ENCODE data around the gene RBFOX2. TPM values are rescaled to one million over a fixed set of nuclear protein-coding genes. Genes with fewer than 3 reads are reported as not detected.

RBFOX2 gene
- total and polyA plus RNA-seq, 2 donors (not counting 3 experiments of a cell fraction or from before 2014, with no cell fraction given): 125 to 142 TPM

DNA sequence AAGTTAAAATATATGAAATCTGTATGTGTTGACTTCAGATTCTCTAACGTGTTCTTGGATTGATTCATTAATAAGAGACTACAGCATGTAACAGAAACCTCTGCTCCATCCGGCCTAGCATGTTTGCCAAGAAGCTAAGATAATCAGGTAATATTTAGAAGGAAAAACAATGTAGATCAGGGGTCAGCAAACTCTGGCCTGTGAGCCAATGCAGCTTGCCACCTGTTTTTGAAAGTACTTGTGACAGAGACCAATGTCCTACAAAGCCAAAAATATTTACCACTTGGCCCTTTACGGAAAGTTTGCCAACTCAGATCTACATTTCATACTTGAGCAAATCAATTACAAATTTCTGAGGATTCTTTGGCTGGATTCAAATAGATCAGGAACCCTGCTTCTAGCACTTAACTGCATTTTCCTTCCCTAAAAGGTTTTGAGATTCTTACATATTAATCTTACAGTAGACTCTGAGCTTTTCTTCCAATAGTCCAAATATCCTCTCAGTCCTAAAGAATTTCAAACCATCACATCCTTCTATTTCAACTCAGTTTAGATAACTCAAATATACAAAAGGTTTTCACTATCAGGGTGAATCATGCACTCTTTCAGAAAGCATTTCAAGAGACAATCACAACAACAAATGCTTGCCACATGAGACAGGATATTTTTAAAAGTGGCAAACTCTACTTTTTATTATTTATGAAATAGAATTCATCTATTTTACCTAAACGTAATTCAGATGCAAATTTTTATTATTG is 281.5 kb downstream of the RBFOX2 start:
- CTCF ChIA-PET: interaction anchor here (1.1 kb wide), 1 partner anchor 96 kb away, joined by 3 read pairs; no protein-coding TSS in a partner anchor
- POLR2A ChIA-PET: no interaction called here
- Histone ChIP-seq H3K9me3 (replicated peaks; ENCODE audit: control insufficient read depth, insufficient read depth, low read length) (no peaks in the 10 kb centered on the region), H3K9me1 (replicated peaks; ENCODE audit: control insufficient read depth, extremely low read depth, insufficient read depth, low read length) (no peaks in the 10 kb centered on the region), H3K79me2 (ENCODE audit: control insufficient read depth, insufficient read depth, low read length) (no peaks in the 10 kb centered on the region), H3K4me1 (ENCODE audit: control insufficient read depth, extremely low read depth, insufficient read depth, low read length) (peaks cover 13% of the 10 kb centered on the region), H3K27me3 (ENCODE audit: control insufficient read depth in 2 of 2, insufficient read depth in 2 of 2, low read length in 2 of 2) (no peaks in the 10 kb centered on the region), H3K4me2 (ENCODE audit: insufficient read depth, low read length) (no peak overlapping the region), H3K4me3 (replicated peaks in 1 of 3; ENCODE audit: insufficient read depth in 1 of 3, low read depth in 1 of 3, low read length in 3 of 3) (no peak overlapping the region), H4K20me1 (replicated peaks; ENCODE audit: control insufficient read depth, extremely low read depth, insufficient read depth, low read length) (no peaks in the 10 kb centered on the region), H2AFZ (ENCODE audit: low read depth, low read length) (no peak overlapping the region), H3K27ac (ENCODE audit: insufficient read depth, low read depth, low read length) (no peak overlapping the region), H3K9ac (replicated peaks; ENCODE audit: extremely low read depth, insufficient read depth, low read length) (no peak overlapping the region), H3K36me3 (ENCODE audit: control insufficient read depth in 2 of 2, extremely low read depth in 1 of 2, insufficient read depth in 2 of 2, low read length in 2 of 2) (peaks cover 8 to 10% of the 10 kb centered on the region in 2 experiments)
- no peak for DNase-seq (ENCODE audit: low read depth, low spot score)
- dilution Hi-C loops (cut with MboI; ENCODE audit: extremely low pct_ligation_motif_present, low sequenced_read_pairs): no loop called here
- BruUV-seq (replicated peaks): no TSS peak
- no peak for FAIRE-seq
- intact Hi-C loops (cut with micrococcal nuclease): no loop called here
- TF ChIP-seq POLR2A (IDR thresholded peaks at IDR 0.05; ENCODE audit: low read depth, low read length) (no peak), MYC (IDR thresholded peaks at IDR 0.05; ENCODE audit: low read depth, low read length) (no peak), MAX (IDR thresholded peaks at IDR 0.05; ENCODE audit: insufficient read depth, insufficient read length) (no peak), EZH2 (IDR thresholded peaks at IDR 0.05; ENCODE audit: borderline replicate concordance, low read depth, low read length, severe bottlenecking) (no peak)

DNA sequence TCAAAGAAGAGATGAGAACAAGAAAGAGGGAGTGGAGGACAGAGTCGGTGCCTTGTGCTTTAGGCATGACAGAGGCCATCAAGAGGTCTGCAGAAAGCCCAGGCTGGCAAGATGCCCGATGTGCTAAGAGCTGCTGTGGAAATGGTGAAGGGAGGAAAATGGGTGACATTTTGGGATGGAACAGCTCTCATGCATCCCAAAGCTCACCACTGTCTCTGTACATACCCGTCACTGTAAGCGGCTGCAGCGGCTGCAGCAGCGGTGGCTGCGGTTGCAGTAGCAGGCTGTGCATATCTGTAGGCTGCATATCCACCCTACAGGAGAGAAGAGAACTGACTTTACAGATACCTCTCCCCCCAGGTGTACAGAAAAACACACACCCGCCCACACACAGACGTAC is 282.4 kb downstream of the RBFOX2 start:
- no peak overlapping the region for H3K4me3 ChIP-seq (replicated peaks in 1 of 3; ENCODE audit: insufficient read depth in 1 of 3, low read depth in 1 of 3, low read length in 3 of 3)
- no peaks in the 10 kb centered on the region for H4K20me1 ChIP-seq (replicated peaks; ENCODE audit: control insufficient read depth, extremely low read depth, insufficient read depth, low read length)
- TF ChIP-seq MAX (IDR thresholded peaks at IDR 0.05; ENCODE audit: insufficient read depth, insufficient read length) (no peak), POLR2AphosphoS5 (IDR thresholded peaks at IDR 0.05; ENCODE audit: insufficient read depth, low read depth, low read length) (no peak), MYC (IDR thresholded peaks at IDR 0.05; ENCODE audit: low read depth, low read length) (no peak), EZH2 (IDR thresholded peaks at IDR 0.05; ENCODE audit: borderline replicate concordance, low read depth, low read length, severe bottlenecking) (no peak), CTCF (IDR thresholded peaks at IDR 0.05; ENCODE audit: extremely low read depth in 1 of 2, insufficient read depth in 1 of 2, low read depth in 1 of 2, low read length in 2 of 2) (no peak), JUN (IDR thresholded peaks at IDR 0.05; ENCODE audit: borderline replicate concordance, insufficient read depth, insufficient read length, low read depth) (no peak), GATA2 (IDR thresholded peaks at IDR 0.05; ENCODE audit: insufficient read depth, insufficient read length, low read depth, low read length) (no peak), POLR2A (IDR thresholded peaks at IDR 0.05; ENCODE audit: low read depth, low read length) (no peak), FOS (IDR thresholded peaks at IDR 0.05; ENCODE audit: borderline replicate concordance, insufficient read depth, low read length) (no peak)
- no peak for FAIRE-seq
- no peaks in the 10 kb centered on the region for H3K79me2 ChIP-seq (ENCODE audit: control insufficient read depth, insufficient read depth, low read length)
- peaks cover 6 to 10% of the 10 kb centered on the region in 2 experiments for H3K36me3 ChIP-seq (ENCODE audit: control insufficient read depth in 2 of 2, extremely low read depth in 1 of 2, insufficient read depth in 2 of 2, low read length in 2 of 2)
- no peak overlapping the region for H3K9ac ChIP-seq (replicated peaks; ENCODE audit: extremely low read depth, insufficient read depth, low read length)
- H3K9me1 ChIP-seq (replicated peaks; ENCODE audit: control insufficient read depth, extremely low read depth, insufficient read depth, low read length): no peaks in the 10 kb centered on the region
- dilution Hi-C loops (cut with MboI; ENCODE audit: extremely low pct_ligation_motif_present, low sequenced_read_pairs) (no loop called here), intact Hi-C loops (cut with micrococcal nuclease) (no loop called here)
- H3K27me3 ChIP-seq (ENCODE audit: control insufficient read depth in 2 of 2, insufficient read depth in 2 of 2, low read length in 2 of 2): no peaks in the 10 kb centered on the region
- ChIA-PET CTCF (no interaction called here), POLR2A (no interaction called here)
- H3K4me2 ChIP-seq (ENCODE audit: insufficient read depth, low read length): no peak overlapping the region
- H3K27ac ChIP-seq (ENCODE audit: insufficient read depth, low read depth, low read length): no peak overlapping the region
- no peak for DNase-seq (ENCODE audit: low read depth, low spot score)
- no peak overlapping the region for H2AFZ ChIP-seq (ENCODE audit: low read depth, low read length)
- no peaks in the 10 kb centered on the region for H3K9me3 ChIP-seq (replicated peaks; ENCODE audit: control insufficient read depth, insufficient read depth, low read length)
- BruUV-seq (replicated peaks): no TSS peak
- peaks cover 19% of the 10 kb centered on the region for H3K4me1 ChIP-seq (ENCODE audit: control insufficient read depth, extremely low read depth, insufficient read depth, low read length)
